HG03139 (cell line): Measurements from ENCODE around the gene TM4SF5.
A peak's percentile ranks its signal among the peaks of the same experiment; 100 is the strongest.

Experiments used
- ATAC-seq: cut with Tn5 transposase; IDR thresholded peaks from one replicate; pipeline ENCODE4 v1.9.1; 2021; ENCODE audit not compliant: unreplicated experiment

TM4SF5 gene

DNA sequence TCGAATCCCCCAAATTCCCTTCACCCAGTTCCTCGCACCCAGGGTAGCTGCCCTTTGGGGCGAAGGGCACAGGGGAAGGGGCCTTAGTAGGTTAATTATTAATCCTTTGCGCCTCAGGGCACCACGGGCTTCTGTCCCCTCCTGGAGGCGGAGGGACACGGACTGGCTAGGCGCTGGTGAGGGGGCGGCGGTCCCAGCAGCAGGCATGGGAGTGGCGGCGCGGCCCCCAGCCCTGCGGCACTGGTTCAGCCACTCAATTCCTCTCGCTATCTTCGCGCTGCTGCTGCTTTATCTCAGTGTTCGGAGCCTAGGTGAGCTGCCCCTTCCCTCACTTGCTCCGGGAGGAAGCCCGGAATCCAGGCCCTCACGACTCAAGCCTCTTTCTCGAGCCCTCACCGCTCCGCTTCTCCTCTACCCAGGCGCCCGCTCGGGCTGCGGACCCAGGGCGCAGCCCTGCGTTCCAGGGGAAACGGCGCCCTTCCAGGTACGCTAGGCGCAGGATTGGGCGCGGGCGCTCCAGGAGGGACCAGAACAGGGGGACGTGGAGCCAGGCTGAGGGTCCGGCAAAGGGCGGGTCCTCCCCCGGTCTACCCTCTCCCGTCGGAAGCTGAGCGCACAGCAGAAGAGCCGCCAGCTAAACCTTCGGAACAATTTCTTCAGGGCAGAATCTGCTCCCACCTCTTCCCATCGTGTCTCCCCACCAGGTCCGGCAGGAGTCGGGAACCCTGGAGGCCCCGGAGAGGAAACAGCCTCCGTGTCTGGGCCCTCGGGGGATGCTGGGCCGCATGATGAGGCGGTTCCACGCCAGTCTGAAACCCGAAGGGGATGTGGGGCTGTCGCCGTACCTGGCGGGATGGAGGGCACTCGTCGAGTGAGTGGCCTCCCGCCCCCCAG is 17.4 kb downstream of the TM4SF5 start, which contains the start of gene GLTPD2:
TSS of gene GLTPD2 (plus strand) at position 158 of the 894 bp plus-strand sequence. CDS start at position 206, 48 bp downstream.
- ATAC-seq = no peak

DNA sequence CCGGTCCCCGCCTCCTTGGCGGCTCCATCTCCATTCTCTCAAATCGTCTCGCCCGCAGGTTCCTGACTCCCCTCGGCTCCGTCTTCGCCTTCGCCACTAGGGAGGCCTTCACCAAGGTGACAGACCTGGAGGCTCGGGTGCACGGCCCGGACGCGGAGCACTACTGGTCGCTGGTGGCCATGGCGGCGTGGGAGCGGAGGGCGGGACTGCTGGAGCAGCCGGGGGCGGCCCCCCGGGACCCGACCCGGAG is 17.9 kb downstream of the TM4SF5 start:
- ATAC-seq = no peak

DNA sequence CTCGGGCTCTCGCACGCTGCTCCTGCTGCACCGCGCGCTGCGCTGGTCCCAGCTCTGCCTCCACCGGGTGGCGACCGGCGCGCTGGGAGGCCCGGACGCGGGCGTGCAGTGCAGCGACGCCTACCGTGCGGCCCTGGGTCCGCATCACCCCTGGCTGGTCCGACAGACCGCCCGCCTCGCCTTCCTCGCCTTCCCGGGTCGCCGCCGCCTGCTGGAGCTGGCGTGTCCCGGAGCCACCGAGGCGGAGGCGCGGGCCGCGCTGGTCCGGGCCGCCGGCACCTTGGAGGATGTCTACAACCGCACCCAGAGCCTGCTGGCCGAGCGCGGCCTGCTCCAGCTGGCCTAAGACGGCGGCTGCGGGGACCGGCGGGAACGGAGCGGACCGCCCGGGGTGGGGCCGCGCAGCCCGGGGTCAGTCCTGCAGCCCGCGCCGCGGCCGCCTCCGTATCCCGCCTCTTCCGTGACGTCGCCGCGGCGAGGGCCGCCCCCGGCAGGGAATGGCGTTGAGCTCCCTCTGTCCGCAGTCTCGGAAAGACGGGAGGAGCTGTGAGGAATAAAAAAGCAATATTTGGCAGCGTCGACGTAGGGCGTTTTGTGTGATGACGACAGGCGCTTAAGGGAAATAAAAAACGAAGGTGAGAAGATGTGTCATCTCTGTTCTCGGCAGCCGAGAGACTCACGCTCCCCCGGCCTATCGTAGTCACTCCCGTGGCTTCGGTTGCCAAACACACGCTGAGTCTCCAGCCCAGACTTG is 18.4 kb downstream of the TM4SF5 start:
- peak; percentile 81 for ATAC-seq

DNA sequence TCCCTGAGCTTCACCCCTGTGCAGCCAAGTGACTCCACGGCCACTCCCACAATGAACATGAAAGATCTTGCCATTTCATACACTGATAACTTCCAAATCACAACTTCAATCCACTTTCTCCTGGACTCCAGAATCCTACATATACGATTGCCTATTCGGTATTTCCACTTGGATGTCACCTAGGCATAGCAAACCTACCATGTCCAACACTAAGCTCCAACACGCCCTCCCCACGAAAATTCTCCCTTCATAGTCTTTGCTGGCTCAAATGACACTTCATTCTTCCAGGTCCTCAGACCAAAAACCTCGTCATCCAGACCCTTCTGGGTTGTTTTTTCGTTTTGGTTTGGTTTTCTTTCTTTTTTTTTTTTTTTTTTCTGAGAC is 19.0 kb downstream of the TM4SF5 start:
- ATAC-seq = no peak

DNA sequence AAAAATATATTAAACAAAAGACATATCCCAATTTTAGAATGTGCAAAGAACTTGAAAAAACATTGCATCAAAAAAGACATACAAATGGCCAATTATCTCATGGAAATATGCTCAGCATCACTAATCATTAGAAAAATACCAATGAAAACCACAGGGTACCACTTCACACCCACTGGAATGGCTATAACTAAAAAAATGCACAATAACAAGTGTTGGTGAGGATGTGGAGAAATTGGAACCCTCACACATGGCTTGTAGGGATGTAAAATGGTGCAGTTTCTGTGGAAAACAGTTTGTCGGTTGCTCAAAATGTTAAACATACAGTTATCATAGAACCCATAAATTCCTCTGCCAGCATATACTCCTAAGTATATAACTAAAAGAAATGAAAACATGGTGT is 23.5 kb downstream of the TM4SF5 start:
- ATAC-seq = no peak

DNA sequence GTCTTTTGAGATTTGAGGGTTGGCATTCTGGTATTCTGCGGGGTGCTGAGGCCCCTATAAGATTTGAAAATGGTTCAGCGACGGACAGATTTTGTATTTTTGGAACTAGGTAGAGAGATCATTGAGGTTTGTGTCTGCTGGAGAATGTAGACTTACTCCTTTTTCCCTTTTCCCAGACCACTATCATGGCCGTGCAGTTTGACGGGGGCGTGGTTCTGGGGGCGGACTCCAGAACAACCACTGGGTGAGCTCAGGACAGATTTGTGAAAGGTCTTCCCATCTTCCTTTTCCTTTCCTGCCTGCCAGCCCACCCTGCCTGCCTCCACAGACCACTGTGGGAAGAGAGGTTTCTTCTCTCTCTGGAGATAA is 24.9 kb downstream of the TM4SF5 start:
- no peak for ATAC-seq

DNA sequence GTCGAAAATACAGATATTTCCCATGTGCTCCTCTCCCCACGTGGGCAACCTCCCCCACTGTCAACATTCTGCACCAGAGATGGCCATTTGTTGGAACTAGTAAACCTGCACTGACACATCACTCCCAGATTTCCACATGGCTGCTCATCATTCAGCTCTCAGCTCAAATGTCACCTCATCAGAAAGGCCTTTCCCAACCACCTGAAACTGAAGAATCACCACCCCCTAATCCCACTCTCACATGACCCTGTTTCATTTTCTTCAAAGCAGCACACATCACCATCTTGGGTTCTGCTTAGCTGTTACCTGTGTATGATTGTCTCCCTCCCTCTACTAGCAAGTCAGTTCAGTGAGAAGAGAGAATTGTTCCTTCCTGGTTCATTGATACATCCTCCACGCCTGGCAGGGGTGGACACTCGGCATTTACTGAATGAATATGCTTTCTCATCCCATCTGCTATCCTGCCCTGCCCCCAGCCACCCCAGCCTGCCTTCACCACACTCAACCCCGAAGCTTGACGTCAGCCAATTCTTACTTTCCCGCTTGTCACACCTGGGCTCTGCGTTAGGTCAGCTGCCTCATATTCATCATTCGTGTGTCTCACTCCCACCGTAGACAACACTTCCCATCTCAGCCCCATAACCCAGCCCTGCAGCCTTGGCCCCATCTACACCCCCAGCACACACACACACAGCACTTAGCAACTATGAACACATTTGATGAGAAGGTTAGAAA is 28.9 kb downstream of the TM4SF5 start:
- no peak for ATAC-seq

DNA sequence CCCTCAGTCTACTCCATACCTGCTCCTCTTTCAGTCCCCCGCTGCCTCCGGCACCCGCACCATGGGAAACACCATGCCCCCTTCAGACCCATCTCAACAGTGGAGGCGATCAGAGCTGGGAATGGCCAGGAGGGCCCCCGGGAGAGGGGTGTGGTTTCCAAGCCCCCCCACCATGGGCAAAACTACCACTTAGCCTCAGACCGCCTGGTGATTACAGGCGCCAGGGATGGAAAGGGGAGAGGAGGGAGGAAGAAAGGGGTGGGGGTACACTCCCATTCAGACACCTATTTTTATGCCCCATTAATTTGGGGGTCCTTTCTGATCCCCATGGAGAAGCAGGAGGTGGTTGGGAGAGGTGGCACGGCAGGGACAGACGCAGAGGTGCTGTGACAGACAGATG is 30.5 kb downstream of the TM4SF5 start, which contains the start of gene C17orf114:
TSS of gene C17orf114 (minus strand) at position 101 of the 400 bp plus-strand sequence.
- ATAC-seq = no peak

DNA sequence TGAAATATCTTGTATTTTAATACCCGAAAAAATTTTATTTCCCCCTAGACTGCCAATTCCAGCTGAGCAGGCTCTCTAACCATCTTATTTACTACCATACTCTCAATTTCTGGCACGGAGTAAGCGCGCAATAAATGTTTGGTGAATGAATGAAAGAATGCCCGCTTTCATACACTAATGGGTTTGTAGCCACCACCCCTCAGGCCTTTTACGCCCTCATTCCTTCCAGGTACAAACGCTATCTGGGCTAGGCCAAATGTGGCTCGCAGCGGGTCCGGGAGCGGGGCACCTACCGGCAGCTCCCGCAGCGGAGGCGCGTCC is 34.7 kb downstream of the TM4SF5 start:
- no peak for ATAC-seq

DNA sequence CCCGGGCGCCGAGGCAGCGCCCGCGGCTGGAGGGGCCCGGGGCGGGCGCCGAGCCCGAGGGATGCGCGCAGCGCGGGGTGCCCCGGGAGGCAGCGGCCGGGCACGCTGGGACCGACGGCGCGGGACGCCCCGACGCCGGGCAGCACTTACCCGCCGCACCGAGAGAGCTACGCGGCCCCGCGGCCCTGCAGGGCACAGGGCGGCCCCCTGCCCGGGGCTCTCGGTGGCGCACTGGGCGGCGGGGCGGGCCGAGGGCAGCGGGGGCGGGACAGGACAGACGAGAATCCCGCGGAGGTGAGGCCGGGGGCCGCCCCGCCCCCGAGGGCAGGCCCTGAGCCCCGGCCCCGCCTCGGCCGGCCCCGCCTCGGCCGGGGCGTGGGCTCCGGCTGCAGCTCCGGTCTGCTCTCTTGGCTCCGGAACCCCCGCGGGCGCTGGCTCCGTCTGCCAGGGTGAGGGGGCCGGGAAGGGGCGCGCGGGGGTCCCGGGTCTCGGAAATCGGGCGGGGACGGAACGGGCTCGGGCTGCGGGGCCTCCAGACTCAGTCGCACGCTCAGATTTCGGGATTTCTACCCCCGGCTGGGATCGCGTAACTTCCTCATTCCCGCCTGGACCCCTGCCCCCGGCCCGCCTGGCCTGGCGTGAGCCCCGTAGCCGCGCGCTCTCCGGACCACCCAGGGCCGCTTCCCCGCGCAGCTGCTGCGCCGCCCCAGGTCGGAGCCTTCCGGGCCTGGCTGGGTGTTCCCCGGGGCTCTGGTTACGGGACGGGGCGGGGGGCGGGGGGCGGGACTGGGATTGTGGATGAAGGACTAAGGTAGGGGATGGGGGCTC is 35.3 kb downstream of the TM4SF5 start, which contains the start of gene PLD2:
TSS of gene PLD2 (plus strand) at position 376 of the 828 bp plus-strand sequence. CDS start 621 bp downstream, outside the sequence.
- ATAC-seq = peak; percentile 74

DNA sequence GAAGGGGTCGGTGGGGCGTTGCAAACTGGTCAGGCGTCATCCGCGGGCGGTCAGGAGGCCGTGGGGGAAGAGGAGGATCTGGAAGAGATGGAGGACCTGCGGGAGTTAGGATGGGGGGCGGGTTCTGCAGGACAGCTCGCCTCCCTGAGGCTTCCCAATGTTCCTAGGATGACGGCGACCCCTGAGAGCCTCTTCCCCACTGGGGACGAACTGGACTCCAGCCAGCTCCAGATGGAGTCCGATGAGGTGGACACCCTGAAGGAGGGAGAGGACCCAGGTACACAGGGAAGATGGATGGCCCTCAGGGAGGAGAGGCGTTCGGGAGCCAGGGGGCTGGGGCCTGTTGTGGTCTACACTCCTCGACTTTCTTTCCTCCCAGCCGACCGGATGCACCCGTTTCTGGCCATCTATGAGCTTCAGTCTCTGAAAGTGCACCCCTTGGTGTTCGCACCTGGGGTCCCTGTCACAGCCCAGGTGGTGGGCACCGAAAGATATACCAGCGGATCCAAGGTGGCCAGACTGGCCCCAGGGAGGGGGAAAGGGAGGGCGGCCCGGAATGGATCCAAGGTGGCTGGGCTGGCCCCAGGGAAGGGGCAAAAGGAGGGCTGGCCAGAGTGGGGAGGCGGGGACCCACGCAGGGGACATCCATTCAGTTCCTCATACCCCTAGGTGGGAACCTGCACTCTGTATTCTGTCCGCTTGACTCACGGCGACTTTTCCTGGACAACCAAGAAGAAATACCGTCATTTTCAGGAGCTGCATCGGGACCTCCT is 36.1 kb downstream of the TM4SF5 start:
- ATAC-seq = no peak

DNA sequence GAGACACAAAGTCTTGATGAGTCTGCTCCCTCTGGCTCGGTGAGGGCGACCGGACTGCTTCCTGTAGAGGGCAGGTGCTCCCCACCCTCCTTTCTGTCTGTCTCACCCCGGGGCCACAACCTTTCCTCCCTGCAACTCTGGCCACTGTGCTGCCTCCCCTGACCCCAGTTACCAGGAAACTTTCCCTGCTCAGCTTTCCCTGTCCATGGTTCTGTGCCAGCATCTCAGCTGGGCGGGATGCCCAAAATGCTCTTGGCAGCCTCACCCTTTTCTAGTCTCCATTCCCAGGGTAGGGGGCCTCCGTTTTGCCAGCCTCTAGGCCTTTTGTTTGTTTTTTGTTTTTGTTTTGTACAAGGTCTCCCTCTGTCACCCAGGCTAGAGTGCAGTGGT is 36.7 kb downstream of the TM4SF5 start:
- no peak for ATAC-seq

DNA sequence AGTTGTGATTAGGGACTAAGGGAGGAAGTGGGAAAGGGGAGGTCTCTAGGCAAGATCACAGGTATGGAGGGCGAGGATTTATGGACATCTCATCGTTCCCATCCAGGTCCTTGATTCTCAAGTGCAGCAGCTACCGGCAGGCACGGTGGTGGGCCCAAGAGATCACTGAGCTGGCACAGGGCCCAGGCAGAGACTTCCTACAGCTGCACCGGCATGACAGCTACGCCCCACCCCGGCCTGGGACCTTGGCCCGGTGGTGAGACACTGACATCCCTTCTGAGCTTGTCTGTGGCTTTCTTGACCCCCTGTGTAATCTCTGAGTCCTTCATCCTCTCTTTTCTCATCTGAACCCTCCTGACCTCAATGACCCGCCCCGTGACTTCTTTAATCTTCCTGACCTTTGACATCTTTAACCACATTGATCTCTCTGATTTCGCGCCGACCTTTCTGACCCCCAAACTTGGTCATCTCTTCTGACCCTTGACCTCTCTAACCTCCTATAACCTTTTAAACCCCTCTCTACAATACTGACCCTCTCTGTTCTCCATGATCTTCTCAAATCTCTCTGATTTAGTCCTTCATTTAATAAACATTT is 39.1 kb downstream of the TM4SF5 start:
- ATAC-seq = no peak

DNA sequence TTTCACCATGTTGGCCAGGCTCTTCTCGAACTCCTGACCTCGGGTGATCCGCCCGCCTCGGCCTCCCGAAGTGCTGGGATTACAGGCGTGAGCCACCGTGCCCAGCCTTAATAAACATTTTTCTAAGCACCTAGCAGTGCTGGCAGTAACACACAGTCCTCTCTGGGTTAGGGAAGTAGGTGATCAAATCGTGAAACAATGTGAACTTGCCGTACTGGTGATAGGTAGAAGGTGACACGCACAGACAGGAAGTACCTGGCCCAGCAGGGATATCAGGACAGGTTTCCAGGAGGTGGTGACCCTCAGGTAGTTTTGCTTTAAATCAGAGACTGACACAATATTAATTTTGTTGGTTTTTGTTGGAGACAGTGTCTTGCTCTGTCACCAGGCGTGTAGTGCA is 39.8 kb downstream of the TM4SF5 start:
- no peak for ATAC-seq

DNA sequence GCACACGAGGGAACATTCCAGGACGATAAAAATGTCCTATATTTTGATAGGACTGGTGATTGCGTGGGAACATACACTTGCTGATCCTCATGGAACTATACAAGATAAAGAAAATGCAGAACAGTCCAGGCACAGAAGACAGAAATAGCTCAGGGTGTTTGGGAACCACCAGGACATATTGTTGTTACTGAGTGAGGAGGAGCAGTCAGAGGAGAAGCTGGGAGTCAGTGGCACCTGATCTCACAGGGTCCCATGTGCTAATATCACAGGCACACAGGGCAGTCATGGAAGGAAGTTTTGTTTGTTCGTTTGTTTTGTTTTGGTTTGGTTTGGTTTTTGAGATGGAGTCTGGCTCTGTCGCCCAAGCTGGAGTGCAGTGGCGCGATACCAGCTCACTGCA is 41.0 kb downstream of the TM4SF5 start:
- ATAC-seq = no peak

DNA sequence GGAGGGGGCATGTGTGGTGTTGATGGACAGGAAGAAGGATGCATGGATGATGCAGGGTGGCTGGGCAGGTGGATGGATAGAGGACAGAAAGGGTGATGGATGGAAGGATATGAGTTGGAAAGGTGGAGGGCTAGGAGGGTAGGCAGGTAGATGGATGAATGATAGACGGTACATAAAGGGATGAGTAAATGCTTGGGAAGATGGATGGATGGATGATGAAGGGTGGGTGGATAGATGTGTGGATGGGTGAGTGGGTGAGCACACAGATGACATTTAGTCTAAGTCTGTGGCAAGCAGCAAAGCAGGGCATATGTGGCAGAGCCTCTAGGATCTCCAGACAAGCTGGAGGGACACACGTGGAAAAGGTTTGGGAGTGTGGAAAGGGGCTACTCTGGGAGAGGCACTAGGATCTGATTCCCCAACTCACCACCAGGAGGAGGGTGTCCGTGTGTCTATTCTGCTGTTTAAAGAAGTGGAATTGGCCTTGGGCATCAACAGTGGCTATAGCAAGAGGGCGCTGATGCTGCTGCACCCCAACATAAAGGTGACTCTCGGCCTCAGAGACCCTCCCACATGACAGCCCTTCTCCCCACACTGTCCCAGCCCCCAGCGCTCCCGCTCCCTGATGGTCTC is 43.5 kb downstream of the TM4SF5 start:
- no peak for ATAC-seq

DNA sequence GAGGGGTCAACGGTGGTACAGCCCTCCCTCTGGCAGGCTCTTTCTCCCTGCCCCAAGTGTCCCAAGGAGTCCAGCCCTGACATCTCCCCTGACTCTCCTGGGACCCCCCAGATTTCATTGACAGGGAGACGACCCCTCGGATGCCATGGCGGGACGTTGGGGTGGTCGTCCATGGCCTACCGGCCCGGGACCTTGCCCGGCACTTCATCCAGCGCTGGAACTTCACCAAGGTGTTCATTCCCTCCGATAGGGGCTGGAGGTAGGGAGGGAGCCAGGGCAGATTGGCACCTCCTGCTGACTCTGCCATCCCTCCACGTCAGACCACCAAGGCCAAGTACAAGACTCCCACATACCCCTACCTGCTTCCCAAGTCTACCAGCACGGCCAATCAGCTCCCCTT is 45.1 kb downstream of the TM4SF5 start:
- no peak for ATAC-seq

DNA sequence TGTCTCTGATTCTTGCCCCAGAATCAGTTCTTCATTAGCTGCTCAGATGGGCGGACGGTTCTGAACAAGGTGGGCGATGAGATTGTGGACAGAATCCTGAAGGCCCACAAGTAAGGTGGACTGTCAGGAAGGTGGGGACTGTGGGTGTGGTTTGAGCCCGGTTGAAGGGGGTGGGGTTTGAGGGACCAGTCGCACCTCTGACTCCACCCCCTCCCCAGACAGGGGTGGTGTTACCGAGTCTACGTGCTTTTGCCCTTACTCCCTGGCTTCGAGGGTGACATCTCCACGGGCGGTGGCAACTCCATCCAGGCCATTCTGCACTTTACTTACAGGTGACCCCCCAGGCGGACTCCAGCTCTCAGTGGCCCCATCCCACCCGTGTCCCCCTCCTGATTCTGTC is 46.6 kb downstream of the TM4SF5 start:
- no peak for ATAC-seq

DNA sequence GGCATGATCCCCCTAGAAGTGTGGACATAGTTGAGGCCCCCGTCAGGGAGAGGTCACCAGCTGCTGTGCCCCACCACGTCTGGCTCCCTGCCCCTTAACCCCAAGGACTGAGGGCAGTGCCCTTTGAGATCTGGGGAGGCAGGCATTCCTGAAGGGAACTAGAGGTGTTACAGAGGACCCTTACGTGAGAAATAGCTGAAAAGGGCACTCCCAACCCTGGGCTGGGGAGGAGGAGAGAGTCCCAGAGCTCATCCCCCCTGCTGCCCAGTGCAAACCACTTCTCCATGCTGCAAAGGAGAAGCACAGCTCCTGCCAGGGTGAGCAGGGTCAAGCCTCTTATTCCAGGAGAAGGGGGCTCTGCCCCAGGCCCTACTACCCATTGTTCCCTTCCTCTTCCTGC is 51.1 kb downstream of the TM4SF5 start:
- ATAC-seq = no peak
